GF-D8 (cell line): ENCODE measurements around the gene MICAL3.
A peak's percentile ranks its signal among the peaks of the same experiment; 100 is the strongest.
"Not testable (repeated sequence)": the region's sequence is repeated elsewhere in the genome, so short reads cannot be mapped to it uniquely, and the experiment has no call there.

Experiments used
- DNase-seq: peaks from one replicate; lab custom pipeline; 2025; lab: John Stamatoyannopoulos, UW

Gene MICAL3

DNA sequence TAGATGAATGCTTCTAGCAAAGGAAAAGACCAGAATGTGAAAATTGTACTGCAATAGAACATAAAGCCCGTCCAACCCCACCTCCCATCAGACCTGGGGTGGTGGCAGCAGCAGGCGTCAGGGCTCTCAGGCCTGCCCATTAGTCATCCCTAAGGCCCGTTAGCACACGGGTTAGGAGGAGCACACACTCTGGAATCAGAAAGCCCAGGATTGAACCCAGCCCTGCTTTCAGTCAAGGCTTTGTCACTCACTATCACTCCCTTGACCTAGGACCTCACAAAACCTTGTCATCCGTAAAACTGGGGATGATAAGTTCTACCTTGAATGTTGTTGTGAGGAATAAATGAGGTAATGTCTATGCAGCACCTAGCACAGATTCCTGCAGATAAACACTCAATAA lies 26.9 kb downstream of the MICAL3 start:
- DNase-seq: no peak

DNA sequence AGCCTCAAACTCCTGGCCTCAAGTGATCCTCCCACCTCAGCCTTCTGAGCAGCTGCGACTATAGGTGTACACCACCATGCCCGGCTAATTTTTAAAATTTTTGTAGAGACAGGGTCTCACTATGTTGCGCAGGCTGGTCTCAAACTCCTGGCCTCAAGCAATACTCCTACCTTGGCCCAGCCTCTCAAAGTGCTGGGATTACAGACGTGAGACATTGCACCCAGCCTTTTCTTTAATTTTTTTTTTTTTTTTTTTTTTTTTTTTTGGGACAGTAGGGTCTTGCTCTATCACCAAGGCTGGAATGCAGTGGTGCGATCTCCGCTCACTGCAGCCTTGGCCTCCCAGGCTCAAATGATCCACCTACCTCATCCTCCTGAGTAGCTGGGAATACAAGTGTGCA lies 29.1 kb downstream of the MICAL3 start:
- not testable (repeated sequence) for DNase-seq

DNA sequence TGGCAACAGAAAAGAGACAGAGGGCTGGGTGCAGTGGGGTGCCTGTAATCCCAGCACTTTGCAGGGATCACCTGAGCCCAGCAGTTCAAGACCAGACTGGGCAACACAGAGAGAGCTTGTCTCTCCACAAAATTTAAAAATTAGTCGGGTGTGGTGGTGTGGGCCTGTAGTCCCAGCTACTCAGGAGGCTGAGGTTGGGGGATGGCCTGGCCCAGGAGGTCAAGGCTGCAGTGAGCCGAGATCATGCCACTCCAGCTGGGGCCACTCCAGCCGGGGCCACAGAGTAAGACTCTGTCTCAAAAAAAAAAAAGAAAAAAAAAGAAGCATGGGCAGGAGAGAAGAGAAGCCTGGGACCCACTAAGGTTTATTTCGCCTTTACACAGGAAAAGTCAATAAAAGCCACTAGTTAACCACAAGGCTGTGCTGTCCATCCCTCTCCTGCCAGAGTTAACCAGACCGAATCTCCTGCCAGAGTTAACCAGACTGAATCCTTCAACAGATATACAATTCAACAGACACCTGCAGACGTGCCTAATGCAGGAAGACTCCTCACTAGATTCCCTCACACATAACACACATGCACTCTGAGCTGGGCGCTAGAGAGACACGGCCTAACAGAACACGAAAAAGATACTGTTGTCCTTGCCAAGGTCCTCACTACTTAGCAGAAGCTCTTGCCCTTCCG lies 29.8 kb downstream of the MICAL3 start:
- no peak for DNase-seq

DNA sequence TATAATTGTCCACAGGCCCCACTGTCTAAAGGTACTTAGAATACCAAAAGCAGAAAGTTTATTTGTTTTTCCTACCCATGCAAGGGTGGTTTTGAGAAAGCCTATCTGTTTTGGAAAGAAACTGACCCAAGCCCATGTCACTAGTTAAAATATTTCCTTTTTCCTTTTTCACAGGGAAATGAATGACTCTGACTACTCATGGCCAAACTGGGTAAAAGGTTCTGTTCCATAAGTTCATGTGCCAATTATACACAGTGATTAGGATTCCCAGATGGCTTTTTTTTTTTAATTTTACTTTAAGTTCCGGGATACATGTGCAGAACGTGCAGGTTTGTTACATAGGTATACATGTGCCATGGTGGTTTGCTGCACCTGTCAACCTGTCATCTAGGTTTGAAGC lies 31.4 kb downstream of the MICAL3 start:
- DNase-seq: not testable (repeated sequence)

DNA sequence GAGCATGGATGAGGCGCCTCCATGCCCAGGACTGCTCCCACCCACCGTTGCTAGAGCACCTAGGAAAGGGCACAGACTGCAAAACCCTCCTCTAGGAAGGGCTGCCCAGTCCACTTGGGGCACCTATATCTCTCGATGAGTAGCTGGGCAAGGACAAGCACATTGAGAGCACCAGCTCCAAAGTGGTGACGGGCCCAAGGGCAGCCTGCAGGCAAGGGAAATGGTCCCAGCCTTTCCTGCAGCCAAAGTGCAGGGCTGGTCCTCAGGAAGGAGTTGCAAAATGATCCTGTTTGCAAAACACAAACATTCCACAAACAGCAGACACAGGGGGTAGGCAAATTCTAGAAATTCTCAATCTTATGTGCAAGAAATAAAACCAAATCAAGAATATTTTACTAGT lies 32.4 kb downstream of the MICAL3 start:
- DNase-seq: not testable (repeated sequence)

DNA sequence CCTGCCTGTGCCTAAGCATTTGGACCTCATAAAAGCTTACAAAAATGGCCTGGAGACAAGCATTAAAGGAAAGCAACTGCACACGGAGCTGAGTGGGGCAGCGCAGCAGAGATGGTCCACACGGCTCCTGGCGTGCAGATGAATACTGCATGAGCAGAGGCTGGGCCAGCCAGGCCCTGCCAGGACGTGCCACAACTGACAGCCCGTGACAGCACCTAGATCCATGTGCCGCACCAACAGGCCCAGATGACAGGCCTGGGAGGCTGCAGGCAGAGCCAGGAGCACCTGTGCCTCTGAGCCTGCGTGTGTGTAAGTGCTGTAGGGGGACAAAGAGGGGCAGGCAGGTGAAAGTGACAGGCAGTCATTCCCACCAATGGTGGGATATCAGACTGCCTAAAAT lies 33.4 kb downstream of the MICAL3 start:
- no peak for DNase-seq

DNA sequence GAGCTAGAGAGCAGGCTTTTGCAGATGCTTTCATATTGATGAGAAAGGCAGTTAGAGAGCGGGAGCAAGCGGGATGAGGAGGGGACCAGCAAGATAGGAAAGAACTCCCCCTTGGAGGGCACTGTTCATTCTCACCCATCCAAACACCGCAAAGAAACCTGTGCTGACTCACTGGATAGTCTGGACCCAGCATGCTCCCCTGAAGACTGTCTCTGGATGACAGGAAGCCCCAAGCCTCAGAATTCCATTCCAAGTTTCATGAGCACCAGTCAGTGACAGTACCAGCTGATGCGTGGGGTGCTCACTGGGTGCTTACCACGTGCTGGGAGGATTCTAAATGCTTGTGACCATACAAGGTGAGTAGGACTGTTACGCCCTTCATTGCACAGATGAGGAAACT lies 34.2 kb downstream of the MICAL3 start:
- DNase-seq: no peak

DNA sequence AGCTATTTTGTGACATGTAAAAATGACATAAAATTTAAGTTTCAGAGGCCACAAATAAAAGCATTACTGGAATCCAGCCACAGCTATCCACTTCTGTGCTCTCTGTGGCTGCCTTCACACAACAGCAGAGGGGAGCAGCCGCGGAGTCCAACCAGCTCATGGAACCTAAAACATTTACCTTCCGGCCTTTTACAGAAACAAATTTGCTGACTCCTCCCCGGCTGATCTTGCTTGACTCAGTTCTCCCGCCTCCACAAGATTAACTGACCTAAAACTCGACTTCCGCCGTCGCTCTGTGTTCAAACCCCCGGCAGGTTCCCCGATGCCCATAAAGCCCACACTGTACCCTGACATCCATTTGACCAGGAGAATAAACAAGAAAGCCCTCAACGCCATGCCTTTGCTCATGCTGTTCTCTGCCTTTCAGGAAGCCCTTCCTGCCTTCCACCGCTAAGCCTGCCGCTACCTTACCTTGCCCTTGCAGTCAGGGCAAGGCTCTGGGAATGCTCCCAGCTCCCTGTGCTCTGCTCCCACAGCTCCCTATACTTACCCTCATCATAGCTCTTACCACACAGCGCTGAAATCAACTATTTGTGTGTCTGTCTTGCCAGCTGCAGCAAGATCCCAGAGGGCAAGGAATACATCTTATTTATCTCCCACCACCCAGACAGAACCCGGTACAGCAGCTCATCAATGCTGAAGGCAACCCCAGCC lies 35.4 kb downstream of the MICAL3 start:
- DNase-seq: no peak

DNA sequence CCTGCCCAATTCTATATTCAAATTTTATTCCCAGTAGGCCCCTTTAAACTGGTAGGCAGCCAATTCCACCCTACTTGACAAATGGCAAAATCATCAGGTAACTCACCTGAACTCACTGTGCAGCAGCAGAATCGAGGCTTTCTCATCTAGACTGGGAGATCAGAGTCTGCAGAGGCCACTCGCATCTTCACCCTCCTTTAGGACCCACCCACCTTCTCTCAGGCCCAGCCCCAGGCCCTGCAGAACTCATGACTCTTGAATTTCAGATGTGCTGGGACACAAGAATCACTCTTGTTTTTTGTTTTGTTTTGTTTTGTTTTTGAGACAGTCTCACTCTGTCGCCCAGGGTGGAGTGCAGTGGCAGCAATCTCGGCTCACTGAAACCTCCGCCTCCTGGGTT lies 38.8 kb downstream of the MICAL3 start:
- no peak for DNase-seq

DNA sequence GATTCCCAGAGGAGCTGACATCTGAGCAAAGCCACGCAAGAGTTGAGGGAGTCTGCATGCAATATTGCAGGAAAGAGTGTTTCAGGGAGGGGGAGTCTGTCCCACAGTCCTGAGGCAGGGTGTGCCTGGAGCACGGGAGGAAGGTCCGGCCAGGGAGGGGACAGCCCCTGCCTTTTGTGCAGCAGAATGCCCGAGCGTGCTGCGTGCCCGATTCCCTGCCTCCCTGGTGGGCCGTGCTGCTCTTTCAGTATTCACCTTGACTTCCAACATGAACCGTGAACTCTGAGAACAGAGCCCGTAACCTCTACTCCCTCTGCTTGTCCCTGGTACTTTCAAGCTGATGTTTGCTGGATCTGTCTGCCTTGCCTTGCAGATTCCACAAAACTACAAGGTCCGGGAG lies 39.3 kb downstream of the MICAL3 start:
- not testable (repeated sequence) for DNase-seq

DNA sequence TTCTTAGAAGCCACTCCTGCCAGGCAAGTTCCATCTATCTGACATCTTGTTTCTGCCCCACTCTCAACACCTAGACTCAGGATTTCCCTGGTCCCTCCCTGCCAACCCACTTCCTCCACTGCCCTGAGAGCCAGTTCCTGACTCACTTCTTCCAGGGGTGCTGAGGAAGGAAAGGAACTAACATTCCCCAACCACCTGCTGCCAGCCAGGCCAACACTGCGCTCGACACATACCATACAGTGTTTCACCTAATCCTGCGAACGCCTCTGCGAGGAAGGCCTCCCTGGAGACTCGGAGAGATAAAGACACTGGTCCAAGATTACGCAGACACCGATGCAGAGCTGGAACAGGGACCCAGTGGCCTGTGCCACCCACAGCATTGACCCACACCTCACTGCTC lies 40.2 kb downstream of the MICAL3 start:
- DNase-seq: peak; percentile 9

DNA sequence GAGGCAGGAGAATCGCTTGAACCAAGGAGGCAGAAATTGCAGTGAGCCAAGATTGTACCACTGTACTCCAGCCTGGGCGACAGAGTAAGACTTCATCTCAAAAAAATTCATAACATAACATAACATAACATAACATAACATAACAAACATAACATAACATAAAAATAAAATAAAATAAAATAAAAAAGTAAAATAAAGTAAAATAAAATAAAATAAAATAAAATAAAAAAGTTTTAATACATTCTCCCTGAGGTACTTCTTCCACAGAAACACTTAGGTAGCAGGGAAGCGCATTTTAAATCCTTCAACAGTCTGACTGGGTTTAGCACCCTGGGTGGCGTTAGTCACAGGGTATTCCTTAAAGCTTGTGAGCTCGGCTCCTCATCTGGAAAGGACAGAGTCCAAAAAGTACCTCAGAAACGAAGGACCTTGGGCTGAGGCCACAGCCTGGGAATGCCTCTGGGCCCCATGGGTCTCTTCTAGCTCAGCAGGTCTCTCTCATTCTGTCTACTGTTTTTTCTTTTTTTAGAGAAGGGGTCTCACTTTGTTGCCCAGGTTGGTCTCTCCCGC lies 41.7 kb downstream of the MICAL3 start:
- DNase-seq: no peak

DNA sequence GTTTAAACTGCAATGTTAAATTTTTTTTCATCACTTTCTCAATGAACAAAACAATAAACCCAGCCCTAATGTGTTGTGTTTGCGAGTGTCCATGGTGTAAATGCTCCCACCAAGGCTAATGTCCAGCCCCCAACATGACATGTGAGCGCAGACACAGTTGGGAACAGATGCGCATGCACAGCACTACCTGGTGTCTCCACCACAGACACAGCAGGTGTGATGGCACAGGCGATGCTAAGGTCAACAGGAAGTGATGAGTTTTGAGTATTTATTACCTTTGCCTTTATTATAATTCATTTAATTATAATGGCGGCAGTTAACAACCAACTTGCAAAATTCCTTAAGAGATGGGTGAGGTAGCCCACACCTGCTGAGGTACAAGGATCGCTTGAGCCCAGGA lies 42.9 kb downstream of the MICAL3 start:
- no peak for DNase-seq

DNA sequence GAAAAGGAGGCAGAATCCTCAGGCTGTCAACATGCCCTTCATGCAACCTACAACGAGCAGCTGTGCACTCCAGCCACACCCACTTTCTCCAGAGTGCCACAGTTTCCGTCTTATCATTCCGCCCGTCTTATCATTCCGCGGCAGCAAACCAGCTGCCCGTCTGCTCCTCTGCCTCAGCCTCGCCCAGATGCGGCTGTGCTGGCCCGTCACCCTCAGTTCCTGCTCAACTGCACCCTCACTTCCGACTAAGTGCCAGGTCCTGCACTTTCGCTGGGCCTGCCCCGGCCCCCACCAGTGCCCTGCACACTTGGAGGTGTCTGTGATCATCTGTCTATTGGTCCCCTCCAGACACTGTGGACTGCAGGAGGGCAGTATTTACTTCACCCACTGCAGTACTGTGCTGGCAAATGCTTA lies 43.7 kb downstream of the MICAL3 start:
- DNase-seq: peak; percentile 93

DNA sequence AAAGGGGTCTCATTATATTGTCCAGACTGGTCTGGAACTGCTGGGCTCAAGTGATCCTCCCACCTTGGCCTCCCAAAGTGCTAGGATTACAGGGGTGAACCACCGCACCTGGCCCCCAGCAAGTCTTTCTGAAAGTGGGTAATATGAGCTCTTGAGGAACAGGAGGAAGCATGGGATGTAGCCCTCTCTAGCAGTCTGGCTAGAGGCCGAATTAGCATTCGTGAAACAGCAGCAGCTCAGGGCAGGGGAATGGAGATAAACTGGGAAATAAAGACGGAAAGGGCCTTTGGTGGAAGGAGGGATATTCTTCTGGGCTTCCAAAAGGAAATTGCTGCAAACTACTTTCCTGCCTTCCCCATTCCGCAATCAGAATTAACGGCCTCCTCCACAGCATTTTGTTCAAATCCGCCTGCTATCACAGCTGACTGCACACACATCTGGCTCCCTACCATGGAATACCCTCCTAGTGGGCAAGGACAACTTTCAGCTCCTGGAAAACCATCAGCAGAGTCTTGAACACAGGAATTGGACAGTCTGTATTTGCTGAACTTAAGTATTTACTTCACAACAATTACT lies 44.3 kb downstream of the MICAL3 start:
- DNase-seq: peak; percentile 65

DNA sequence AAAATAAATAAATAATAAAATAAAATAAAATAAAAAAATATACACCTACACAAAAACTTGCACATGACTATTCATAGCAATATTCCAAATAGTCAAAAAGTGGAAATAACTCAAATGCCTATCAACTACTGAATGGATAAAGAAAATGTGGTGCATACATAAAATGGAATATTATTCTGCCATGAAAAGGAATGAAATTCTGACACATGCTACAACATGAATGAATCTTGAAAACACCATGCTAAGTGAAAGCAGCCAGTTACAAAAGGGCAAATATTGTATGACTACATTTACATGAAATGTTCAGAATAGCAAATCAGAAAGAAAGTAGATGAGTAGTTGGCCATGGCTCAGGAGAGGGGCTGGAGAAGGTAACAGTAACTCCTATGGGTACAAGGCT lies 46.3 kb downstream of the MICAL3 start:
- no peak for DNase-seq

DNA sequence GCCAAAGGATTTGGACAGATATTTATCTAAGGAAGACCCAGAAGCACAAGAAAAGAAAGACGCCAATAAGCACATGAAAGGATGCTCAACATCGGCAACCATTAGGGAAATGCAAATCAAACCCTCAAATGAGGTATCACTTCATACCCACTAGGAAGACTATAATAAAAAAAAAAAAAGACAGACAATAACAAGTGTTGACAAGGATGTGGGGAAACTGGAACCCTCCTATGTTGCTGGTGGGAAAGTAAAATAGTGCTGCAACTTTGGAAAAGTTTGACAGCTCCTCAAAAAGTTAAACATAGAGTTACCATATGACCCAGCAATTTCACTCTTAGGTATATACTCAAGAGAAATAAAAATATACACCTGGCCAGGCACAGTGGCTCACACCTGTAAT lies 47.0 kb downstream of the MICAL3 start:
- DNase-seq: no peak

DNA sequence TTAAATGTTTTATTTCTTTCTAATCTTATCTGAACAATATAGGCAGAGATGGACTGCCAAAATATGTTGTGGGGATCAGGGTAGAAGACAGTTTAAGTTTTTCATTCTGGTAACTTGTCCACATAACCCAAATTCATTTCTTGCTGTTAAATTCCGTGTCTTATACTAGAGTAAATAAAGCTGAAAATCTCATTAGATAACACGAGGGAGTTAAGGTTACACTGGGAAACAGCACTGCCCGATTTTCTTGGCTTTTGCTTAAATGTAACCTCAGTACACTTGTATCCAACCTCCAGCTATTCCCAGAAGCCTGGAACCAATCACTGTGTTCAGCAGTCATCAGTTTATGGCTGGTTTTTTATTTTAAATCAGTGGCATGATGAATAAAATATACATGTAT lies 48.2 kb downstream of the MICAL3 start:
- no peak for DNase-seq

DNA sequence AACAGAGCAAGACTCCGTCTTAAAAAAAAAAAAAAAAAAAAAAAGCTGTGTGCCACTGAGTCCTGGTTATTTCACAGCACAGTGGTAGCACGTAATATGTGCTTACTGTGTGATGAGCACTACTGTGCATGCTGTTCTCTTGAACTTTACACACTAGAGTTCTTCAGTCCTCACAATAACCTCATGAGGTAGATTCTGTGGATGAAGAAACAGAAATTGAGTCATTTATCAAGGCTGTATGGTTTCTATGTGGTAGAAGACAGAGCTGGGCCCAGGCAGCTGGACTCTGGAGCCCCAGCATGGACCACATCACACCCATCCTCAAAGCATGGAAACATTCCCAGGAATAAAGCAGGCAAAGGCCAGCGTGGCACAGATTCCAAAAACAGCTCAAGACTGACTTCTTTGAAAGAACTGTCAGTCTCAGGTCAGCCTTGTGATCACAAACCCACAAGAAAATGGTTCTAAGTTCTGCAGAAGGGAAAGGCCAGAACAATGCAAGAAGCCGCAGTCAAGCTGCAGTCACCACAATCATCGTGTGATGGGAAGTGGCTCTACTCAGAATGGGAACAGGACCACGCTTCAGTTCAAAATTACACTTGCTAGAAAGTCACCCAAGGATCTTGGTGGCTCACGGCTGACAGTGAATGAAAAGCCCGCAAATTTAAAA lies 49.5 kb downstream of the MICAL3 start:
- DNase-seq: peak; percentile 80

DNA sequence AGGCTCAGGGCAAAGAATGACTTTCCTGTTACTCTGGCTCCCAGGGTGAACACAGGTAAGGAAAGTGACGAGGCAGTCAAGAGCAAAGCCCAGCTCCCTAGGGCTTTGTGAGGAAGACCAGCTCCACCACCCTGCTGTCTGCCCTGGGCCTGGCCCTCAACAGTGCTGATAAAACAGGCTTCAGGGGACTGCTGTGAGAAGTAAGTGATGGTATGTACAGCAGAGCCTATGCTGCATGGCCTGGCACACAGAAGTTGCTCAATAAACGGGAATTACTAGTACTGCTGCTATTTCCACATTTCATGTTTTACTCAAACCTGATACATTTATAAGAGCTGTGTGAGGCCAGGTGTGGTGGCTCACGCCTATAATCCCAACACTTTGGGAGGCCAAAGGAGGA lies 50.3 kb downstream of the MICAL3 start:
- DNase-seq: no peak

DNA sequence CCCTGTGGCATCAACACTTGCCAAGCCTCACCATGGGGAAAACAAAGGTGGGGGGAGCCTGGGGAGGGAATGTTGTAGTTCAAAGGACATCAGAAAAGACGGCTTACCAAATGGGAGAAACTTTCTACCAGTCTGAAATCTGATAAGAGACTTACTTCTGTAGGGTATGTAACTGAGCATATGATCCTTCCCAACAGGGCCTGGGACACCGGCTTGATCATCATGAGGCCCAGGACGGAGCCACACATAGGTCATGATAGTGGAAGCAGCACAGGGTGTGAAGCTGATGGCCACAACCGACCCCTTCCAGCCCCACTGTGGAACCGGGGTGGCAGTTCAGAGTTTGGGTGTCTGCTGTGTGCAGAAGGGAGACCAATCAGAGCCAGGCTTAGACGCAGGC lies 51.1 kb downstream of the MICAL3 start:
- DNase-seq: no peak

DNA sequence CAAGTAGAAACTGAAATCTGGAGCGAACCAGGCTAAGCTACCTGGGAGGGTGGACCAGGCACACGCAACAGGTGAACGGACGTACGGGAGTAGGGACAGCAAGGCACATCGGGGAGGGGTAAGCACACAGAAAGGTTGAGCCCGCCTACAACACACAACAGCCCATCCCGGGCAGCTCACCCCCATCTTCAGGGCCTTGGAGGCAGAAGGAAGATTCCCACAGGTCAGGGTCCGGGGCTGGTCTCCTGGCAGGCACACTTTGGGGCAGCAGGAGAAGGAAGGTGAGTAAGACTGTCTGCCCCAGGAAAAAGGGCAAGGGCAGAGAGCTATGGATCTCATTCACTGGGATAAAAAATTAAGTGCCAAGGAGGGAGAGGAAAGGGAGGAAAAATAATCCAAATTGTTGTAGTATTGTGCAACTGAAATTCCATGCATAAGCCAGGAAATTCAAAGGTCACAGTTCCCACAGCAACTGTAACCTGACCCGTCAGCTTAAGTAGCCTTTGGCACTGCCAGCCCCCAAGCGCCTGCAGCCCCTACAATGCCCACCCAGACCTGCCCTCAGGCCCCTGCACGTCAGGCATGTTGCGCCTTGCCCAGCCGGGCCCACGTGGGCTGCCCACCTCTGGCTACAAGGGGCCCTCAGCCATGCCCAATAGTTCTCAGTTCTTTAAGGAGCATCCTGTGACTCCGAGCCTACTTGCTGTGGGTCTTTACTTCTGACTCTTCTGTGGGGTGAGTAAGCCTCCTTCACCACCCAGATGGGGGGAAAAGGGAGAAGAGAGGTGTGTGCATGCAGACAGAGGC lies 51.8 kb downstream of the MICAL3 start:
- DNase-seq: no peak
